Ascending aorta (tissue), 2 donors: ENCODE results near the gene ATP6V0A1. TPM values are rescaled to one million over a fixed set of nuclear protein-coding genes. Genes with fewer than 3 reads are reported as not detected.
"Not testable (repeated sequence)": the region's sequence is repeated elsewhere in the genome, so short reads cannot be mapped to it uniquely, and the experiment has no call there.

Experiments
- DNase-seq, 2 donors: peaks; one replicate each; pipeline ENCODE4 v3.0.0-alpha.2; 2019; ENCODE audit warnings: low spot score in 2 of 2
- H3K27ac ChIP-seq, 2 donors: fragments of 200-600 bp; sonication (generic); one replicate each; pipeline ENCODE4 v1.5.1; 2016 to 2017; ENCODE audit warnings: mild to moderate bottlenecking in 1 of 2
- H3K27me3 ChIP-seq: fragments of 200-600 bp; sonication (generic); one replicate; pipeline ENCODE4 v1.5.1; 2017
- H3K36me3 ChIP-seq, 2 donors: fragments of 200-600 bp; sonication (generic); one replicate each; pipeline ENCODE4 v1.5.1; 2016
- H3K4me1 ChIP-seq, 2 donors: fragments of 200-600 bp; sonication (generic); one replicate each; pipeline ENCODE4 v1.5.1; 2016 to 2017; ENCODE audit warnings: mild to moderate bottlenecking in 1 of 2
- H3K4me3 ChIP-seq, 2 donors: fragments of 200-600 bp; sonication (generic); one replicate each; pipeline ENCODE4 v1.5.1; 2016 to 2017; ENCODE audit warnings: mild to moderate bottlenecking in 1 of 2
- H3K9me3 ChIP-seq, 2 donors: fragments of 200-600 bp; sonication (generic); one replicate each; pipeline ENCODE4 v1.5.1; 2016
- CTCF ChIP-seq, 3 experiments: fragments of 200-600 bp in 2 of 3; fragments of 450-650 bp in 1 of 3; sonication (generic) in 2 of 3; IDR thresholded peaks; one replicate each; pipeline ENCODE4 v1.5.1; 2016 to 2019; ENCODE audit warnings: antibody characterized with exemption in 3 of 3, mild to moderate bottlenecking in 1 of 3, moderate library complexity in 1 of 3
- intact Hi-C: fragments of 100-400 bp; cut with DNase I; formaldehyde crosslinking; loops from one replicate; pipeline ENCODE4 v1.15.1; 2023
- total RNA-seq: library from RNA; depleted of rRNA; stranded (reverse); fragments of >200 nt; gene quantifications from one replicate; pipeline ENCODE4 v1.1.0, GENCODE V29; 2016

ATP6V0A1 gene
- total RNA-seq, 1 donor from 2014 or later: 59.0 TPM

GRCh38 chr17:42541041-42541833 is 82.6 kb downstream of the ATP6V0A1 start:
- Histone ChIP-seq H3K9me3 (no peaks in the 10 kb centered on the region), H3K27me3 (no peaks in the 10 kb centered on the region), H3K27ac (no peak overlapping the region), H3K36me3 (peaks cover 47 to 57% of the 10 kb centered on the region in 2 donors), H3K4me1 (peaks cover 6 to 7% of the 10 kb centered on the region in 2 donors), H3K4me3 (no peak overlapping the region)
- intact Hi-C loops: no loop called here
- no peak for TF ChIP-seq CTCF (IDR thresholded peaks at IDR 0.05)
- no peak for DNase-seq

- H3K4me1 ChIP-seq: no peaks in the 10 kb centered on the region
- no peak overlapping the region for H3K27ac ChIP-seq
- no peaks in the 10 kb centered on the region for H3K27me3 ChIP-seq
- H3K36me3 ChIP-seq: peaks cover 47 to 51% of the 10 kb centered on the region in 2 donors
- TF ChIP-seq CTCF (IDR thresholded peaks at IDR 0.05): no peak
- no peaks in the 10 kb centered on the region for H3K9me3 ChIP-seq
- intact Hi-C loops: no loop called here
- no peak overlapping the region for H3K4me3 ChIP-seq
- no peak for DNase-seq
Measured at GRCh38 chr17:42543190-42544079, 84.8 kb downstream of the ATP6V0A1 start.

- no peak overlapping the region for H3K4me3 ChIP-seq
- no peak overlapping the region for H3K27ac ChIP-seq
- intact Hi-C loops: no loop called here
- TF ChIP-seq CTCF (IDR thresholded peaks at IDR 0.05): no peak
- H3K9me3 ChIP-seq: no peaks in the 10 kb centered on the region
- DNase-seq: no peak
- peaks cover 35 to 37% of the 10 kb centered on the region in 2 donors for H3K36me3 ChIP-seq
- no peaks in the 10 kb centered on the region for H3K27me3 ChIP-seq
- H3K4me1 ChIP-seq: no peaks in the 10 kb centered on the region
Measured at GRCh38 chr17:42544874-42545283, 86.2 kb downstream of the ATP6V0A1 start.

- H3K4me3 ChIP-seq, H3K27ac ChIP-seq, intact Hi-C loops, H3K9me3 ChIP-seq, DNase-seq, H3K27me3 ChIP-seq, H3K4me1 ChIP-seq: not testable (repeated sequence)
- peaks cover 32 to 33% of the 10 kb centered on the region in 2 donors for H3K36me3 ChIP-seq
Measured at GRCh38 chr17:42545755-42546505, 87.3 kb downstream of the ATP6V0A1 start.

- no peak for DNase-seq
- H3K27me3 ChIP-seq: no peaks in the 10 kb centered on the region
- intact Hi-C loops: no loop called here
- no peak overlapping the region for H3K27ac ChIP-seq
- H3K4me1 ChIP-seq: no peaks in the 10 kb centered on the region
- no peak for TF ChIP-seq CTCF (IDR thresholded peaks at IDR 0.05)
- H3K4me3 ChIP-seq: no peak overlapping the region
- H3K9me3 ChIP-seq: no peaks in the 10 kb centered on the region
- peaks cover 22 to 27% of the 10 kb centered on the region in 2 donors for H3K36me3 ChIP-seq
Measured at GRCh38 chr17:42547001-42547461, 88.4 kb downstream of the ATP6V0A1 start.
